ENCODE data around the gene EPHA1. TPM values are rescaled to one million over a fixed set of nuclear protein-coding genes. Genes with fewer than 3 reads are reported as not detected.
"Not testable (repeated sequence)": the region's sequence is repeated elsewhere in the genome, so short reads cannot be mapped to it uniquely, and the experiment has no call there.

Gene EPHA1
- total and polyA plus RNA-seq, 7 experiments from 2014 or later = 4.1 to 63.1 (median 33.6) TPM

DNA sequence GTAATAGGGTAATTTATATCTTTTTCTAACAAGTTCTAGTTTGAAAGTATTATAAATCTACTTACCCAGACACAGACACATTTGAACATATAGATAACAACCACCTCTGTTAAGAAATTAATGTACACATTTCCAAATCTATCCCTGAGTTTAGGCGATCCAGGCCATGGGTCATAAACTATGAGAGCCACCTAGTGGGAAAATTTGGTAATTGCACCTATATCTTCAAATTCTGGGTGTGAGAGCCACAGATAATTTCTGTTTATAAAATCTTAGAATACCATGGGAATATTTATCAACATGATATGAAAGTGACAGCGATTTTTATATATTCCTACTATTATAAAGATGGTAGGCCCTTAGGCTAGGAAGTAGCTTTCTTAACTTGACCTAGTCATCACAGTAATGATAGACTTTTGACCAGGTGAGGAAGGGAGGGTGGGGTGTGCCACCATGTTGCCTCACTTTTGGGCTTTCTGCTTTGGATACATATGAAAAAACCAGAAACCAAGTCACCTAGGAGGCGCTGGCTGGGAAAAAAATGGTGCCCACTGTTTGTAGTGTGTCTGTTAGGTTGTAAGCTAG is 8.0 kb upstream of the EPHA1 start:
- H3K36me3 Mint-ChIP-seq = peaks cover 0 to 54% (median 48%) of the 10 kb centered on the region in 5 donors
- DNase-seq (peak in 6 of 9 donors; percentile 34 to 58 (median 52)), ATAC-seq (peak; percentile 74)
- H3K36me3 ChIP-seq (ENCODE audit: control insufficient read depth in 2 of 3, insufficient read depth in 3 of 3, low read length in 3 of 3) = peaks cover 0 to 29% (median 0%) of the 10 kb centered on the region in 3 experiments
- H3K4me1 ChIP-seq (ENCODE audit: control insufficient read depth in 2 of 2, insufficient read depth in 2 of 2, low read length in 2 of 2) = peaks cover 0 to 3% of the 10 kb centered on the region in 2 donors
- POLR2A ChIA-PET = interaction anchor here (0.9 to 3.1 kb wide), 8 partner anchors 9 to 177 kb away, joined by 3 to 7 read pairs (median 4); partner anchors contain the start of gene GSTK1
- intact Hi-C loops (cut with micrococcal nuclease) = loop anchor here (1.0 to 10.0 kb wide), 8 partner anchors 36 to 412 kb away; partner anchors contain the start of gene ZYX (in 1 of the 2)
- H3K9me3 Mint-ChIP-seq = peaks cover 0 to 4% (median 0%) of the 10 kb centered on the region in 11 donors
- peaks cover 2 to 56% (median 46%) of the 10 kb centered on the region in 7 donors for H3K4me1 Mint-ChIP-seq
- H3K4me3 Mint-ChIP-seq = no peak overlapping the region
- no peaks in the 10 kb centered on the region for H3K9me3 ChIP-seq (ENCODE audit: control insufficient read depth in 2 of 3, low read length in 3 of 3)
- no peaks in the 10 kb centered on the region for H3K27me3 ChIP-seq (ENCODE audit: control insufficient read depth in 2 of 2, insufficient read depth in 2 of 2, low read length in 2 of 2)
- H3K27ac Mint-ChIP-seq = no peak overlapping the region
- H3K27ac ChIP-seq (ENCODE audit: low read depth, low read length) = no peak overlapping the region
- H3K4me3 ChIP-seq (ENCODE audit: low read length) = no peak overlapping the region
- H3K27me3 Mint-ChIP-seq = peaks cover 0 to 21% (median 0%) of the 10 kb centered on the region in 5 donors
- CTCF ChIA-PET = interaction anchor here (0.6 to 4.2 kb wide), 21 partner anchors 10 to 185 kb away, joined by 3 to 58 read pairs (median 3); partner anchors contain the start of gene EPHA1

DNA sequence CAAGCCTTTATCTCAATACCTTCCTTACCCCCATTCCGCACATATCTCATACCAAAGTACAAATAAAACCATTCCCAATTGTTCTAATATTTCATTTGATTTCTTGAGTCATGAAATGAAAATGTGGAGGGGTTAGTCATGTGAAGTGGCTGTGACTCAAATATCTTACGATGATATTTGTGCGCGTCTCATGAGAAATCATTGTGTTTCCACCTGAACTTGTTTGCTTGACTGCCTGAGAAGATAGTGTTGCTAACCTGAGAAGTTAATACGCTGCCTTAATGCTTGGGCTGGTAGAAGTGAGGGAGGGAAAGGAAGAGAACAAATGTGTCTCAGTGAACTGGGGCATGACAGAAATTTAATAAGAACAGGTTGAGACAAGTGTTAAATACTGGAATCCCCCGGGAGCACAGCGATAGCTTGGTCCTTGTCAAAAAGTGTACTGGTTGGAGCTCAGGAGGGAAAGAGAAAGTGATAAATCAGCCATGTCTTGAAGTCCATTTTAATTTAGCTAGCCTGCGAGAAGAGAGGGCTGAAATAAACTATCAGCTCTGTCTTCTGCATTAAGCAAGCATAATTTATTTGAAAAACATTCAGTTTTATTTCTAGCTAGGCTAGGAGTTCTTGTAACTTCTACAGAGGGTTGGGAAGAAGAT is 7.2 kb upstream of the EPHA1 start:
- peaks cover 0 to 47% (median 43%) of the 10 kb centered on the region in 5 donors for H3K36me3 Mint-ChIP-seq
- peaks cover 0 to 21% (median 0%) of the 10 kb centered on the region in 5 donors for H3K27me3 Mint-ChIP-seq
- POLR2A ChIA-PET = interaction anchor here (0.6 to 3.1 kb wide), 7 partner anchors 9 to 157 kb away, joined by 3 to 7 read pairs (median 5); partner anchors contain the start of gene GSTK1
- peak overlapping the region in 2 of 9 donors; percentile 5 to 13 for H3K27ac Mint-ChIP-seq
- no peak overlapping the region for H3K27ac ChIP-seq (ENCODE audit: low read depth, low read length)
- no peak overlapping the region for H3K4me3 Mint-ChIP-seq
- ATAC-seq (no peak), DNase-seq (no peak)
- H3K4me3 ChIP-seq (ENCODE audit: low read length) = no peak overlapping the region
- H3K9me3 Mint-ChIP-seq = peaks cover 0 to 4% (median 0%) of the 10 kb centered on the region in 11 donors
- intact Hi-C loops (cut with micrococcal nuclease) = loop anchor here (1.0 to 10.0 kb wide), 8 partner anchors 35 to 411 kb away; partner anchors contain the start of gene ZYX (in 1 of the 2)
- H3K27me3 ChIP-seq (ENCODE audit: control insufficient read depth in 2 of 2, insufficient read depth in 2 of 2, low read length in 2 of 2) = no peaks in the 10 kb centered on the region
- H3K4me1 Mint-ChIP-seq = peaks cover 2 to 61% (median 53%) of the 10 kb centered on the region in 7 donors
- H3K4me1 ChIP-seq (ENCODE audit: control insufficient read depth in 2 of 2, insufficient read depth in 2 of 2, low read length in 2 of 2) = peaks cover 0 to 3% of the 10 kb centered on the region in 2 donors
- H3K36me3 ChIP-seq (ENCODE audit: control insufficient read depth in 2 of 3, insufficient read depth in 3 of 3, low read length in 3 of 3) = peaks cover 0 to 26% (median 0%) of the 10 kb centered on the region in 3 experiments
- H3K9me3 ChIP-seq (ENCODE audit: control insufficient read depth in 2 of 3, low read length in 3 of 3) = no peaks in the 10 kb centered on the region
- CTCF ChIA-PET = interaction anchor here (0.6 to 4.2 kb wide), 12 partner anchors 9 to 184 kb away, joined by 3 to 58 read pairs (median 4); partner anchors contain the start of gene EPHA1

DNA sequence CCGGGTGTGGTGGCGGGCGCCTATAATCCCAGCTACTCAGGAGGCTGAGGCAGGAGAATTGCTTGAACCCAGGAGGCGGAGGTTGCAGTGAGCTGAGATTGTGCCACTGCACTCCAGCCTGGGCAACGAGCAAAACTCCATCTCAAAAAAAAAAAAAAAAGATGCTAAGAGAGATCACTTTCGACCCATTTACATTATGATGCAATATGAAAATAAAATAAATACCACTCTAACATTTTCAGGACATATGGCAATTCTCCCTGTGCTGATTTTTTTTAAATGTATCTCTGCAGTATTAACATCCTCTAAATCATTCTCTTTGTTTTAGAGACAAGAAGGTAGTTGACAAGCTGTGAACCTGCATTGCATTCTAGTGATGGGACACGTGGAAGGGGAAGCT is 6.6 kb upstream of the EPHA1 start:
- intact Hi-C loops (cut with micrococcal nuclease) = loop anchor here in 1 of 2 donors (5.0 to 10.0 kb wide), 2 partner anchors 108 to 410 kb away; no protein-coding TSS in a partner anchor
- H3K27ac ChIP-seq (ENCODE audit: low read depth, low read length); H3K9me3 ChIP-seq (ENCODE audit: control insufficient read depth in 2 of 3, low read length in 3 of 3); H3K4me3 Mint-ChIP-seq; H3K9me3 Mint-ChIP-seq; H3K27me3 ChIP-seq (ENCODE audit: control insufficient read depth in 2 of 2, insufficient read depth in 2 of 2, low read length in 2 of 2); H3K27ac Mint-ChIP-seq; DNase-seq; H3K4me1 ChIP-seq (ENCODE audit: control insufficient read depth in 2 of 2, insufficient read depth in 2 of 2, low read length in 2 of 2); H3K4me3 ChIP-seq (ENCODE audit: low read length); ATAC-seq: not testable (repeated sequence)
- Mint-ChIP-seq H3K36me3 (peaks cover 0 to 41% (median 37%) of the 10 kb centered on the region in 5 donors), H3K4me1 (peaks cover 2 to 67% (median 57%) of the 10 kb centered on the region in 7 donors), H3K27me3 (peaks cover 0 to 21% (median 0%) of the 10 kb centered on the region in 5 donors)
- peaks cover 0 to 26% (median 0%) of the 10 kb centered on the region in 3 experiments for H3K36me3 ChIP-seq (ENCODE audit: control insufficient read depth in 2 of 3, insufficient read depth in 3 of 3, low read length in 3 of 3)
- POLR2A ChIA-PET = interaction anchor here (0.5 to 3.1 kb wide), 5 partner anchors 31 to 349 kb away, joined by 3 to 7 read pairs (median 4); no protein-coding TSS in a partner anchor
- CTCF ChIA-PET = interaction anchor here (0.5 to 4.2 kb wide), 8 partner anchors 8 to 176 kb away, joined by 3 to 58 read pairs (median 11); partner anchors contain the start of gene EPHA1

- CTCF ChIA-PET = no interaction called here
- Mint-ChIP-seq H3K9me3 (no peaks in the 10 kb centered on the region), H3K36me3 (peaks cover 0 to 23% (median 16%) of the 10 kb centered on the region in 5 donors), H3K27ac (peak overlapping the region in 2 of 9 donors; percentile 58 to 65), H3K27me3 (peaks cover 0 to 6% (median 0%) of the 10 kb centered on the region in 5 donors), H3K4me3 (peak overlapping the region in 1 of 10 donors; percentile 52), H3K4me1 (peaks cover 13 to 63% (median 50%) of the 10 kb centered on the region in 7 donors)
- Histone ChIP-seq H3K36me3 (ENCODE audit: control insufficient read depth in 2 of 3, insufficient read depth in 3 of 3, low read length in 3 of 3) (peaks cover 0 to 18% (median 0%) of the 10 kb centered on the region in 3 experiments), H3K27ac (ENCODE audit: low read depth, low read length) (no peak overlapping the region), H3K9me3 (ENCODE audit: control insufficient read depth in 2 of 3, low read length in 3 of 3) (no peaks in the 10 kb centered on the region), H3K27me3 (ENCODE audit: control insufficient read depth in 2 of 2, insufficient read depth in 2 of 2, low read length in 2 of 2) (no peaks in the 10 kb centered on the region), H3K4me1 (ENCODE audit: control insufficient read depth in 2 of 2, insufficient read depth in 2 of 2, low read length in 2 of 2) (peaks cover 11 to 15% of the 10 kb centered on the region in 2 donors), H3K4me3 (ENCODE audit: low read length) (no peak overlapping the region)
- DNase-seq (no peak), ATAC-seq (no peak)
- intact Hi-C loops (cut with micrococcal nuclease) = loop anchor here in 1 of 2 donors (10.0 kb wide), 1 partner anchor 408 kb away; no protein-coding TSS in a partner anchor
- POLR2A ChIA-PET = no interaction called here
These were observed 4.5 kb upstream of the EPHA1 start for GRCh38 chr7:143413123-143413522.

DNA sequence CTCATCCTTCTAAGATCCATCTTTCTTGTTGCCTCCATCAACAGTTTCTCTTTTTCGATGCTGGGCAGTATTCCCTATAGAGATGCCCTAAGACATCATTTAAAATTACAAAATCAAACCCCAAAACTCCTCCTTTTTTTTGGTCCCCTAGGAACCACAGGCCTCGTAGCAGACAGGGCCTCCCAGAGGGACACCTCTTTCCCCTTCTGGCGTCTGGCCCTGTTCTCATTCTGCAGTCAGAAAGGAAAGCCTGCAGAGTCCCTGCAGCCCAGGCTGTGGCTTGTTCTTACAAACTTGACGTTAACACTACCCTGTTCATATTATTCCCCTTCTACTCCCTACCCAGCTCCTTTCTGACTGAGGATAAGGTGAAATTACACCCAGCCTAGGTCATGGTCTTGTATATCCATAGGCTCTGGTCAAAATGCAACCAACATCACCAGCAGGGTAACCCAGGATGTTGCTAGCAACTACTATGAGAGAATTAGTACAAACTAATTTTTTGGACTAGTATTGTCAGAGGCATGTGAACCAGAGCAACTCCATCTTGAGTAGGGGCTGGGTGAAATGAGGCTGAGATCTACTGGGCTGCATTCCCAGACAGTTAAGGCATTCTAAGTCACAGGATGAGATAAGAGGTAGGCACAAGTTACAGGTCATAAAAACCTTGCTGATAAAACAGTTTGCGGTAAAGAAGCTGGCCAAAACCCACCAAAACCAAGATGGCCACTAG is 3.5 kb upstream of the EPHA1 start:
- H3K4me3 Mint-ChIP-seq = peak overlapping the region in 1 of 10 donors; percentile 29
- peaks cover 0 to 18% (median 9%) of the 10 kb centered on the region in 5 donors for H3K36me3 Mint-ChIP-seq
- no peak overlapping the region for H3K27ac ChIP-seq (ENCODE audit: low read depth, low read length)
- ATAC-seq (no peak), DNase-seq (no peak)
- ChIA-PET CTCF (interaction anchor here (0.6 to 2.0 kb wide), 4 partner anchors 9 to 173 kb away, joined by 3 to 7 read pairs (median 4); no protein-coding TSS in a partner anchor), POLR2A (interaction anchor here (1.0 kb wide), 1 partner anchor 40 kb away, joined by 3 read pairs; no protein-coding TSS in a partner anchor)
- no peaks in the 10 kb centered on the region for H3K9me3 Mint-ChIP-seq
- H3K4me1 ChIP-seq (ENCODE audit: control insufficient read depth in 2 of 2, insufficient read depth in 2 of 2, low read length in 2 of 2) = peaks cover 17 to 25% of the 10 kb centered on the region in 2 donors
- no peak overlapping the region for H3K4me3 ChIP-seq (ENCODE audit: low read length)
- no peaks in the 10 kb centered on the region for H3K27me3 ChIP-seq (ENCODE audit: control insufficient read depth in 2 of 2, insufficient read depth in 2 of 2, low read length in 2 of 2)
- H3K4me1 Mint-ChIP-seq = peaks cover 22 to 71% (median 57%) of the 10 kb centered on the region in 7 donors
- H3K27ac Mint-ChIP-seq = peak overlapping the region in 5 of 9 donors; percentile 28 to 96 (median 58)
- H3K36me3 ChIP-seq (ENCODE audit: control insufficient read depth in 2 of 3, insufficient read depth in 3 of 3, low read length in 3 of 3) = peaks cover 0 to 13% (median 0%) of the 10 kb centered on the region in 3 experiments
- no peaks in the 10 kb centered on the region for H3K9me3 ChIP-seq (ENCODE audit: control insufficient read depth in 2 of 3, low read length in 3 of 3)
- intact Hi-C loops (cut with micrococcal nuclease) = loop anchor here in 1 of 2 donors (10.0 kb wide), 1 partner anchor 407 kb away; no protein-coding TSS in a partner anchor
- H3K27me3 Mint-ChIP-seq = peaks cover 0 to 13% (median 0%) of the 10 kb centered on the region in 5 donors

All from naive thymus-derived CD4-positive, alpha-beta T cell (primary cell).